PC-3 (cell line): ENCODE data around the gene KERA. TPM values are rescaled to one million over a fixed set of nuclear protein-coding genes. Genes with fewer than 3 reads are reported as not detected.

Source experiments
- ATAC-seq: fragments of 200-7000 bp; cut with Tn5 transposase; 2 replicates; pipeline ENCODE4 v1.9.1; 2020; ENCODE audit warnings: mild to moderate bottlenecking, moderate library complexity
- BruUV-seq: library from RNA; stranded (reverse); fragments of 400-500 nt; replicated peaks from 2 replicates; lab custom pipeline; 2021; lab: Mats Ljungman, UMichigan
- CTCF ChIA-PET: fragments of 300-600 bp; sonication (Branson Sonifier 250); formaldehyde crosslinking; loops from one replicate; lab custom pipeline; 2022; ENCODE audit warnings: antibody characterized with exemption; lab: Charles Lee
- POLR2A ChIA-PET: fragments of 300-600 bp; sonication (Branson Sonifier 250); formaldehyde crosslinking; loops from one replicate; lab custom pipeline; 2022; ENCODE audit warnings: antibody characterized with exemption; ENCODE audit not compliant: unreplicated experiment; lab: Charles Lee
- DNase-seq: peaks from one replicate; pipeline ENCODE4 v3.0.0-alpha.2; 2015
- H2AFZ ChIP-seq: fragments of 300-600 bp; sonication (generic); 2 replicates; pipeline ENCODE4 v1.6.0; 2016; ENCODE audit warnings: antibody characterized with exemption, low read length
- H3F3A ChIP-seq: fragments of 300-600 bp; sonication (generic); one replicate; pipeline ENCODE4 v1.6.0; 2017; ENCODE audit warnings: antibody characterized with exemption, low read length, control low read depth, mild to moderate bottlenecking; ENCODE audit not compliant: unreplicated experiment
- H3K27ac ChIP-seq: fragments of 300-600 bp; sonication (generic); 2 replicates; pipeline ENCODE4 v1.5.1; 2016; ENCODE audit warnings: mild to moderate bottlenecking, low read length
- H3K27me3 ChIP-seq: fragments of 300-600 bp; sonication (generic); 2 replicates; pipeline ENCODE4 v1.6.1; 2016; ENCODE audit warnings: low read length, mixed read lengths
- H3K36me3 ChIP-seq: fragments of 300-600 bp; sonication (generic); 2 replicates; pipeline ENCODE4 v1.6.1; 2016; ENCODE audit warnings: low read depth, mixed run types, low read length, mixed read lengths
- H3K4me1 ChIP-seq: fragments of 300-600 bp; sonication (generic); 2 replicates; pipeline ENCODE4 v1.5.1; 2016; ENCODE audit warnings: low read length; ENCODE audit not compliant: insufficient read depth
- H3K4me2 ChIP-seq: fragments of 300-600 bp; sonication (generic); 2 replicates; pipeline ENCODE4 v1.6.0; 2016; ENCODE audit warnings: low read length
- H3K4me3 ChIP-seq: fragments of 300-600 bp; sonication (generic); 2 replicates; pipeline ENCODE4 v1.5.1; 2016; ENCODE audit warnings: mild to moderate bottlenecking, low read length, mixed read lengths
- H3K79me2 ChIP-seq: fragments of 300-600 bp; sonication (generic); 2 replicates; pipeline ENCODE4 v1.6.1; 2017; ENCODE audit warnings: low read length, mixed read lengths
- H3K9ac ChIP-seq: fragments of 300-600 bp; sonication (generic); 2 replicates; pipeline ENCODE4 v1.6.0; 2016; ENCODE audit warnings: mild to moderate bottlenecking, low read length
- H3K9me2 ChIP-seq: fragments of 300-600 bp; sonication (generic); replicated peaks from 2 replicates; pipeline ENCODE4 v1.6.1; 2016; ENCODE audit warnings: mixed run types, low read length, mixed read lengths
- H3K9me3 ChIP-seq: fragments of 300-600 bp; sonication (generic); 2 replicates; pipeline ENCODE4 v1.6.1; 2016; ENCODE audit warnings: low read length, mixed read lengths
- H4K20me1 ChIP-seq: fragments of 300-600 bp; sonication (generic); 2 replicates; pipeline ENCODE4 v1.6.1; 2016; ENCODE audit warnings: low read length, mixed read lengths
- CTCF ChIP-seq: fragments of 300-600 bp; sonication (generic); conservative IDR thresholded peaks from 2 replicates; pipeline ENCODE4 v1.5.1; 2017; ENCODE audit warnings: antibody characterized with exemption, low read depth, mild to moderate bottlenecking, low read length
- EZH2 ChIP-seq: fragments of 300-600 bp; sonication (generic); IDR thresholded peaks from one replicate; pipeline ENCODE4 v1.6.1; 2017; ENCODE audit warnings: antibody characterized with exemption, mild to moderate bottlenecking, low read length; ENCODE audit not compliant: unreplicated experiment
- EZH2phosphoT487 ChIP-seq: fragments of 300-600 bp; sonication (generic); IDR thresholded peaks from 2 replicates; pipeline ENCODE4 v1.6.1; 2018; ENCODE audit warnings: mild to moderate bottlenecking, antibody characterized with exemption, low read length, borderline replicate concordance
- intact Hi-C: fragments of 100-400 bp; cut with micrococcal nuclease; formaldehyde crosslinking; loops from 2 replicates; pipeline ENCODE4 v1.9.0; 2023
- total RNA-seq: library from RNA; depleted of rRNA; stranded (reverse); fragments of >200 nt; gene quantifications from 2 replicates; pipeline ENCODE4 v1.2.3, GENCODE V29; 2014

Gene KERA
- total RNA-seq, 1 experiment from 2014 or later = not detected

- ATAC-seq (peak; percentile 81), DNase-seq (peak; percentile 67)
- Histone ChIP-seq H2AFZ (no peak overlapping the region), H3K79me2 (no peaks in the 10 kb centered on the region), H4K20me1 (no peaks in the 10 kb centered on the region), H3K4me2 (peak overlapping the region; percentile 56), H3K9me3 (no peaks in the 10 kb centered on the region), H3F3A (no peaks in the 10 kb centered on the region), H3K4me1 (peaks cover 30% of the 10 kb centered on the region), H3K9ac (no peak overlapping the region), H3K27ac (0 out of 2 replicates have a peak overlapping the region, but pooled peaks have one; percentile 3), H3K27me3 (no peaks in the 10 kb centered on the region), H3K36me3 (no peaks in the 10 kb centered on the region), H3K9me2 (no peaks in the 10 kb centered on the region), H3K4me3 (no peak overlapping the region)
- TF ChIP-seq EZH2phosphoT487 = no peak
- no peak for TF ChIP-seq EZH2
- no peak for TF ChIP-seq CTCF
- ChIA-PET CTCF (interaction anchor here (0.5 kb wide), 1 partner anchor 32 kb away, joined by 4 read pairs; no protein-coding TSS in a partner anchor), POLR2A (no interaction called here)
- intact Hi-C loops = loop anchor here (5.0 kb wide), 1 partner anchor 53 kb away; no protein-coding TSS in a partner anchor
- BruUV-seq = no TSS peak
Observed at GRCh38 chr12:91074851-91075250, 17.0 kb upstream of the KERA start.

DNA sequence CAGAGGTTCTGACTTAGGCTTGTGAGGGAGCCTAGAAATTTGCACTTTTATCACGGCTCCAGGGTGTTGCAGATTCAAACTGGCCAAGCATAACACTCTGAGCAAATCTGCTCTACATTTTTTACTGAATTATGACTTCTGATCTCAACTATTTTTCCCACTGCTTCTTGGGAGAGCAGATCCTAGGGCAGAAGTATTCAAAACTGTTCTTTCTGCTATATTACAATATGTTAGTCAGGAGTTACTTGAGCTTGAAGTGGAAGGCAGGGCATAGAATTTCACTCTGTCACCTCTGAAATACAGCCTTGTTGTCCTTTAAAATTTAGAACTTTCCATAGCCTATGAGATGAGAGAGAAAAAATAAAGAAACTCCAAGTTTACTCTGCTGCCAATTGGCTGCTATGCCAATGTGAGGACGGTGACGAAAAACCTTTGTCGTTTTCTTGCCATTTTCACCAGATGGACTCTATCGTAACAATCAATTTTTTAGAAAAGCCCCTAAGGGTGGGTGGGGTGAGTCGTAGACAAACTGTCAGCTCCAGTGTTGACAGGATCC, 16.4 kb upstream of the KERA start:
- CTCF ChIA-PET = no interaction called here
- intact Hi-C loops = loop anchor here (5.0 kb wide), 1 partner anchor 52 kb away; no protein-coding TSS in a partner anchor

More for the DNA sequence above, 16.4 kb upstream of the KERA start:
- no peak overlapping the region for H3K4me3 ChIP-seq
- POLR2A ChIA-PET = no interaction called here
- H3K4me1 ChIP-seq = peaks cover 27% of the 10 kb centered on the region
- no peak for ATAC-seq
- H3K27me3 ChIP-seq = no peaks in the 10 kb centered on the region
- no peak for DNase-seq
- no peak overlapping the region for H3K9ac ChIP-seq
- H3K9me3 ChIP-seq = no peaks in the 10 kb centered on the region
- no peaks in the 10 kb centered on the region for H4K20me1 ChIP-seq
- no peak overlapping the region for H2AFZ ChIP-seq
- peak overlapping the region; percentile 56 for H3K4me2 ChIP-seq
- BruUV-seq = no TSS peak
- H3K27ac ChIP-seq = 0 out of 2 replicates have a peak overlapping the region, but pooled peaks have one; percentile 3
- no peaks in the 10 kb centered on the region for H3K36me3 ChIP-seq
- H3K9me2 ChIP-seq = no peaks in the 10 kb centered on the region
- TF ChIP-seq CTCF = no peak
- no peak for TF ChIP-seq EZH2phosphoT487
- no peak for TF ChIP-seq EZH2
- no peaks in the 10 kb centered on the region for H3F3A ChIP-seq
- H3K79me2 ChIP-seq = no peaks in the 10 kb centered on the region
